ENCODE measurements around the gene CACNA2D4. TPM values are rescaled to one million over a fixed set of nuclear protein-coding genes. Genes with fewer than 3 reads are reported as not detected.

CACNA2D4 gene
- polyA plus RNA-seq, 1 experiment, result 0.22 TPM

DNA sequence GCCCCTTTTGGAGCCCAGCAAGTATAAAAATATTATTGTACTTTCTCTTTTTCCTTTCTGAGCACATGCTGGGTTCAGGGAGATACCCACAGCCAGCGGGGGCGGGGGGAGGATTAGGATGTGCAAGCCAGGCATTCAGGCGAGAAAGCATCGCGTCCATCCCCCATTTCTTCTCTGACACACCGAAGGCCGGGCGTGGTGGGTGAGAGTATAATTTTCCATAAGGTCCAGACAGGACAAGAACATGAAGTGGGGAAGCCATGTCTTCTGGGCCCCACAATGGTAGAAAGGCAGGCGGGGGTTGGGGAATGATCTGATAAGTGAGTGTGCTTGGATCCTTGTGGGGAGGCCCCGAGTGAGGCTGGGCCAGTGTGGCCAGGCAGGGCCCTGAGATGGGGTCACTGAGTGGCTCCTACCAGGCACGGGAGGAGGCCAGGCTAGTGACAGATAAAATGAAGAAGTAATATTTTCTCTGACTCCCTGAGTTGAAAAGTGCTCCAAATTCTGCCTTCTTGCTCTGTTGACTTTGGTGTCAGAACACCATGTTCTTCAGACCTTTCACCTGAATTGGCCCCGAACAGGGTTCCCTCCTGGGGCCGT, 108.8 kb downstream of the CACNA2D4 start:
- Histone ChIP-seq H3K27ac (ENCODE audit: low read depth, low read length) (no peak overlapping the region), H3K9me3 (ENCODE audit: control insufficient read depth, insufficient read depth, low read length) (peaks cover 4% of the 10 kb centered on the region; the same call in 1 of the 2 replicates), H3K27me3 (ENCODE audit: control insufficient read depth, insufficient read depth, low read length) (peaks cover 9% of the 10 kb centered on the region), H3K4me3 (ENCODE audit: low read depth, low read length) (no peak overlapping the region)
- TF ChIP-seq, protein P1, sequence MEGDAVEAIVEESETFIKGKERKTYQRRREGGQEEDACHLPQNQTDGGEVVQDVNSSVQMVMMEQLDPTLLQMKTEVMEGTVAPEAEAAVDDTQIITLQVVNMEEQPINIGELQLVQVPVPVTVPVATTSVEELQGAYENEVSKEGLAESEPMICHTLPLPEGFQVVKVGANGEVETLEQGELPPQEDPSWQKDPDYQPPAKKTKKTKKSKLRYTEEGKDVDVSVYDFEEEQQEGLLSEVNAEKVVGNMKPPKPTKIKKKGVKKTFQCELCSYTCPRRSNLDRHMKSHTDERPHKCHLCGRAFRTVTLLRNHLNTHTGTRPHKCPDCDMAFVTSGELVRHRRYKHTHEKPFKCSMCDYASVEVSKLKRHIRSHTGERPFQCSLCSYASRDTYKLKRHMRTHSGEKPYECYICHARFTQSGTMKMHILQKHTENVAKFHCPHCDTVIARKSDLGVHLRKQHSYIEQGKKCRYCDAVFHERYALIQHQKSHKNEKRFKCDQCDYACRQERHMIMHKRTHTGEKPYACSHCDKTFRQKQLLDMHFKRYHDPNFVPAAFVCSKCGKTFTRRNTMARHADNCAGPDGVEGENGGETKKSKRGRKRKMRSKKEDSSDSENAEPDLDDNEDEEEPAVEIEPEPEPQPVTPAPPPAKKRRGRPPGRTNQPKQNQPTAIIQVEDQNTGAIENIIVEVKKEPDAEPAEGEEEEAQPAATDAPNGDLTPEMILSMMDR (IDR thresholded peaks at IDR 0.05; ENCODE audit: low read depth, low read length), result no peak
- CTCF ChIA-PET, result no interaction called here
- POLR2A ChIA-PET, result no interaction called here
- no peak for DNase-seq (ENCODE audit: low read depth, low spot score)

DNA sequence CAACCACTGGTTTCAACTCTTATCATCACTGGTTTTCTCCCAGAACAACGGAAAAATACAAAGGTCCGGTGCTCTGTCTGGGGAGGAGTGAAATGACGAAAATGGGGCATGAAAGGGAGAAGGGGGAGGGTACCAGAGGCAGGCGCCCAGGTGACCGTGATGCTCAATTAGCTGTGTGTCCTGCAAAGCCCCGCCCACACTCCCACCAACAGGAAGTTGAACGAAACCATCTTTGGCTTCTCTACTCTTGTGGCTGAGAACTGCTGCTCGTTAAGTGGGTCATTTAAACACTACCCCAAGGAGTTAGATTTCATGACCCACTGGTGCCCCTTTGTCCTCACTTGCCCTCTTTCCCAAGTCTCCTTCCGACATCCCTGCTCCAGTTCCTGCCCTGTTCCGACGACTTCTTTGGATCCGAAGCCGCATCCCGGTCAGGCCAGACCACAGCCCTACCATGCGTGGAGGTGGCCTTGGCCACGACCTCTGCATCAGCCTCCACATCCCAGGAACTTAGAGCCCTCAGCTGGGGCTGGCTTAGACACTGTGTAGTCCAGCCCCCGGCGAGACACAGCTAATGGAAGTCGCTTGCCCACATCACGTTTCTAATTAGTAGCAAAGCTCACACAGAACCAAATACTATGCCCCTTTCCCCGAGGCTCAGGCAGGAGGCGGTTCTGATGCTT, 109.5 kb downstream of the CACNA2D4 start:
- ChIA-PET CTCF (no interaction called here), POLR2A (no interaction called here)
- H3K27ac ChIP-seq (ENCODE audit: low read depth, low read length), result no peak overlapping the region
- DNase-seq (ENCODE audit: low read depth, low spot score), result no peak
- no peak overlapping the region for H3K4me3 ChIP-seq (ENCODE audit: low read depth, low read length)
- peaks cover 5% of the 10 kb centered on the region; the same call in 1 of the 2 replicates for H3K9me3 ChIP-seq (ENCODE audit: control insufficient read depth, insufficient read depth, low read length)
- H3K27me3 ChIP-seq (ENCODE audit: control insufficient read depth, insufficient read depth, low read length), result peaks cover 4% of the 10 kb centered on the region
- TF ChIP-seq, protein P1 (IDR thresholded peaks at IDR 0.05; ENCODE audit: low read depth, low read length), result no peak

DNA sequence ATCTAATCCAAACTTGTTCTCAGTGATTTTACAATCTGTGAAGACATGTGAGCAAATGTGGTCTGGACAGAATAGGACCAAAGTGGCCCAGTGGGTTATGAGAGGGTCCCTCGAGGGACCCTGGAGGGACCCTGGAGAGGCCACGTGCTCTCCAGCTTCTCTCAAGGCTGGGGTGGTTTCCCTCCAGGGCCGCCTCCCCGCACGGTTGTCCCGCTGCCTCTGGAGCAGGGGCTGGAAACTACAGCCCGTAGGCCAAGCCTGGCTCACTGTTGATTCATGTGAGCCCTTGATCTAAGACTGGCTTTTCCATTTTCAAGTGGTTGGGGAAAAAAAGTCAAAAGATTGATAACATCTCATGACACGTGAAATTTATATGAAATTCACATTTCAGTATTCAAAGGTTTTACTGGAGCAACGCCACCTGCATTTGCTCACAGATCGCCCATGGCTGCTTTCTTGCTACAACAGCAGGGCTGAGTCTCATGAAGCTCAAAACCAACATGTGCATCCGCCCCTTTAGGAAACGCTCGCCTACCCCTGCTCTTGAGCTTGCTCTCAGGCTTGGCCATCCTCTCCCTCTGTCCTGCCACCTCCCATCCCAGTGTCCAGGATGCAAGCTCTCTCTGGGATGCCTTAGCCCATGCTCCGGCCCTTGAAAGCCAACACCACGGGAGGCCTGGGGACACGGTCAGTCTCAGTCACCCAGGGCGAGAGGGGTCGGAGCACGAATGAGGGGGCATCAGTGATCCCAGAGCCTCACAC, 110.2 kb downstream of the CACNA2D4 start:
- TF ChIP-seq, protein P1 (IDR thresholded peaks at IDR 0.05; ENCODE audit: low read depth, low read length), result no peak
- peaks cover 5% of the 10 kb centered on the region; the same call in 1 of the 2 replicates for H3K9me3 ChIP-seq (ENCODE audit: control insufficient read depth, insufficient read depth, low read length)
- H3K4me3 ChIP-seq (ENCODE audit: low read depth, low read length), result no peak overlapping the region
- ChIA-PET CTCF (no interaction called here), POLR2A (no interaction called here)
- DNase-seq (ENCODE audit: low read depth, low spot score), result no peak
- no peak overlapping the region for H3K27ac ChIP-seq (ENCODE audit: low read depth, low read length)
- no peaks in the 10 kb centered on the region for H3K27me3 ChIP-seq (ENCODE audit: control insufficient read depth, insufficient read depth, low read length)

DNA sequence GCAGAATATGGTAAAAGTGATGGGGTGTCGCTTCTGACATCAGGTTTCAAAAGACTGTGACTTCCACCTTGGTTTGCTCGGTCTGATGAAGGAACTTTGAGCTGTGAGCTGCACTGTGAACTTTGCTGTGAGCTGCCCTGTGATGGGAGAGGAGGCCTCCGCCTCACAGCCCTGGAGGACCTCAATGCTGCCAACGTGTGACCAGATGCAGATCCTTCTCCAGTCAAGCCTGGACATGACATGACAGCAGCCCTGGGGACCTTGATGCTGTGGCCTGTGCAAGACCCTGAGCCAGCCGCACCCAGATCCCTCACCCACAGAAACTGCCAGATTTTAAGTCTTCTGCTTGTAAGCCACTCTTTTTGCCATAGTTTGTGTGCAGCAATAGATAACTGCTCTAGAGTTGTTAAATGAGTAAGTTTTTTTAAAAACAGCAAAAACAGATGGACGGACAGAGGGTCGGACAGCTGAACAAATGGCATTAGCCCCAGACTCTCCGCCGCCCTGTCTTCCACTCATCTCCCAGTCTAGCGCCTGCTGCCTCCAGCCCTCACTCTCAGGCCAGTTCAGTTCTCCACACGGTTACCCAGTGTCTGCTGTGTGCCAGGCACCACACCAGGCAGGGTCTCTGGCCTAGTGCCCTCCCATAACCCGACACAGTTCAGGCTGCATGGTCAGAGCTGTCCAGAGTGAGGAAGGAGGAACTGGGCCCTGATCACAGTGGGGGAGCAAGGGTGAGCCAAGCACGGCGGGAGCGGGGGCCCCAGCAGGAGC, 111.2 kb downstream of the CACNA2D4 start:
- Histone ChIP-seq H3K9me3 (ENCODE audit: control insufficient read depth, insufficient read depth, low read length) (peaks cover 5% of the 10 kb centered on the region; the same call in 1 of the 2 replicates), H3K27me3 (ENCODE audit: control insufficient read depth, insufficient read depth, low read length) (no peaks in the 10 kb centered on the region), H3K4me3 (ENCODE audit: low read depth, low read length) (no peak overlapping the region), H3K27ac (ENCODE audit: low read depth, low read length) (no peak overlapping the region)
- ChIA-PET POLR2A (no interaction called here), CTCF (no interaction called here)
- TF ChIP-seq, protein P1 (IDR thresholded peaks at IDR 0.05; ENCODE audit: low read depth, low read length), result no peak
- DNase-seq (ENCODE audit: low read depth, low spot score), result no peak

All from AG04450 (cell line).